Ascending aorta (tissue), 2 donors: ENCODE data around the gene PITPNM3. TPM values are rescaled to one million over a fixed set of nuclear protein-coding genes. Genes with fewer than 3 reads are reported as not detected.
A peak's percentile ranks its signal among the peaks of the same experiment; 100 is the strongest.

Experiments
- DNase-seq, 2 donors: peaks; one replicate each; pipeline ENCODE4 v3.0.0-alpha.2; 2019; ENCODE audit warnings: low spot score in 2 of 2
- H3K27ac ChIP-seq, 2 donors: fragments of 200-600 bp; sonication (generic); one replicate each; pipeline ENCODE4 v1.5.1; 2016 to 2017; ENCODE audit warnings: mild to moderate bottlenecking in 1 of 2
- H3K27me3 ChIP-seq: fragments of 200-600 bp; sonication (generic); one replicate; pipeline ENCODE4 v1.5.1; 2017
- H3K36me3 ChIP-seq, 2 donors: fragments of 200-600 bp; sonication (generic); one replicate each; pipeline ENCODE4 v1.5.1; 2016
- H3K4me1 ChIP-seq, 2 donors: fragments of 200-600 bp; sonication (generic); one replicate each; pipeline ENCODE4 v1.5.1; 2016 to 2017; ENCODE audit warnings: mild to moderate bottlenecking in 1 of 2
- H3K4me3 ChIP-seq, 2 donors: fragments of 200-600 bp; sonication (generic); one replicate each; pipeline ENCODE4 v1.5.1; 2016 to 2017; ENCODE audit warnings: mild to moderate bottlenecking in 1 of 2
- H3K9me3 ChIP-seq, 2 donors: fragments of 200-600 bp; sonication (generic); one replicate each; pipeline ENCODE4 v1.5.1; 2016
- intact Hi-C: fragments of 100-400 bp; cut with DNase I; formaldehyde crosslinking; loops from one replicate; pipeline ENCODE4 v1.15.1; 2023
- total RNA-seq: library from RNA; depleted of rRNA; stranded (reverse); fragments of >200 nt; gene quantifications from one replicate; pipeline ENCODE4 v1.1.0, GENCODE V29; 2016
- TF ChIP-seq, protein P1 (sequence below), 3 experiments: fragments of 200-600 bp in 2 of 3; fragments of 450-650 bp in 1 of 3; sonication (generic) in 2 of 3; IDR thresholded peaks; one replicate each; pipeline ENCODE4 v1.5.1; 2016 to 2019; ENCODE audit warnings: antibody characterized with exemption in 3 of 3, mild to moderate bottlenecking in 1 of 3, moderate library complexity in 1 of 3

The PITPNM3 gene
- 10.4 TPM for total RNA-seq

DNA sequence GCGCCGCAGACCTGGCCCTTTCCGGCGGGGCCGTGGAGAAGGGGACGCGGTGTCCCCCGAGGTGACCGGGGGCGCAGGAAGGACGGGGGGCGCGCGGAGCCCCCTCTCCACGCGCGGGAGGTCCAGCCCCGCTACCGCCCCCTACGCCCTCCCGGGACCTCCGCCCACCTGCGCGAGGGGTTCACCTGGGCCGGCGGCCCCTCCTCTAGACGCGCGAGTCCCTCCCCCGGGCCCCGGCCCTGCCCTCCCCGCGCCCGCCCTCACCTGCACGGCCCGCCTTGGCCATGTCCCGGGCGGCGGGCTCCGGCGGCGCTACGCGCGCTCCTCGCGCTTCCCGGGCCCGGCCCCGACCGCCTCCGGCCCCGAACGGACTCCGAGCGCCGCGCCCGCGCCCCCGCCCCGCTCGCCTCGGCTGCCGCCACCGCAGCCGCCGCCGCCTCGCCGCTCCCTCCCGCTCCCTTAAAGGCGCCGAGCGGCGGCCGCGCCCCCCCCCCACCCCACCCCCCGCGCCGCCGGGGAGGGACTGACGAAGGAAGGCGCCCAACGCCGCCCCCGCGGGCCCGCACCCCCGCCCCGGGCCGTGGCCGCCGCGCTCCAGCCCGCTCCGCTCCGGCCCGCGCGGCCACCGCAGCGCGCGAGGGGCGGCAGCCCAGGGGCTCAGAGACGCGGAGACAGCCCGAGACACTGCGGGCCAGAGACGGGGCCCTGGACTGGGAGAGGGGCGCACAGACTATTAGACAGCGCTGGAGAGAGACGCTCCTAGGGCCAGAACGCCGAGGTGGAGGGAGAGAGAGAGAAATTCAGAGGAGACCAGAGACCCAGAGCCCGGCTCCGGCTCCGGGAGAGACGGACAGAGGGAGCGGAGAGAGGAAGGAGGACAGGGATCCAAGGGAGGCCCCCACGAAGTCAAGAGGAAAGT is at the start of gene PITPNM3:
Gene PITPNM3, minus strand, starts transcription at position 435 of the 919 bp plus-strand sequence. Its CDS starts 149 bp downstream, at position 286.
- Histone ChIP-seq H3K4me1 (peaks cover 0 to 13% of the 10 kb centered on the region in 2 donors), H3K27me3 (no peaks in the 10 kb centered on the region), H3K4me3 (peak within 1 kb of the TSS; percentile 63 to 83), H3K9me3 (no peaks in the 10 kb centered on the region), H3K36me3 (no peaks in the 10 kb centered on the region), H3K27ac (no peak within 1 kb of the TSS)
- intact Hi-C loops: no loop called here
- TF ChIP-seq, protein P1, sequence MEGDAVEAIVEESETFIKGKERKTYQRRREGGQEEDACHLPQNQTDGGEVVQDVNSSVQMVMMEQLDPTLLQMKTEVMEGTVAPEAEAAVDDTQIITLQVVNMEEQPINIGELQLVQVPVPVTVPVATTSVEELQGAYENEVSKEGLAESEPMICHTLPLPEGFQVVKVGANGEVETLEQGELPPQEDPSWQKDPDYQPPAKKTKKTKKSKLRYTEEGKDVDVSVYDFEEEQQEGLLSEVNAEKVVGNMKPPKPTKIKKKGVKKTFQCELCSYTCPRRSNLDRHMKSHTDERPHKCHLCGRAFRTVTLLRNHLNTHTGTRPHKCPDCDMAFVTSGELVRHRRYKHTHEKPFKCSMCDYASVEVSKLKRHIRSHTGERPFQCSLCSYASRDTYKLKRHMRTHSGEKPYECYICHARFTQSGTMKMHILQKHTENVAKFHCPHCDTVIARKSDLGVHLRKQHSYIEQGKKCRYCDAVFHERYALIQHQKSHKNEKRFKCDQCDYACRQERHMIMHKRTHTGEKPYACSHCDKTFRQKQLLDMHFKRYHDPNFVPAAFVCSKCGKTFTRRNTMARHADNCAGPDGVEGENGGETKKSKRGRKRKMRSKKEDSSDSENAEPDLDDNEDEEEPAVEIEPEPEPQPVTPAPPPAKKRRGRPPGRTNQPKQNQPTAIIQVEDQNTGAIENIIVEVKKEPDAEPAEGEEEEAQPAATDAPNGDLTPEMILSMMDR (IDR thresholded peaks at IDR 0.05): no peak
- no peak for DNase-seq

DNA sequence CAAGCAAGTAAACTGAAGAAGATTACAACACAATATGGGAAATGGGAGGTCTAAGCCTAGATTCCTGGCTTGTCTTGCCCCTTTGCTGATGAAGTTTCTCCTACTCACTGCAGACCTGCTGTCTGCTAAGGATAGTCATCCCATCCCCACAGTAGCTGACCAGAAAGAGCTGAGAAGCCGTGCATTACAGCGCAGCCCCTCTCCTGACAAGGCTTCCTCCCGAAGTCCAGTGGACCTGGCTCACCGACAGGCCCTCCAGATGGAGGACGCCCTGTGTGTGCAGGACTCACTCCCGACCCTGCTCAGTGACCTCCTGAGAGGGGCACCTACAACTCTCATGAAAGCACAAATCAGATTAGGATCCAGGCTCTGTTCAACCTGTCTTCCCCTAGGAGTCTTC is 48.8 kb upstream of the PITPNM3 start:
- Histone ChIP-seq H3K36me3 (peaks cover 40 to 59% of the 10 kb centered on the region in 2 donors), H3K27ac (no peak overlapping the region), H3K27me3 (no peaks in the 10 kb centered on the region), H3K9me3 (no peaks in the 10 kb centered on the region), H3K4me3 (no peak overlapping the region), H3K4me1 (no peaks in the 10 kb centered on the region)
- TF ChIP-seq, protein P1 (IDR thresholded peaks at IDR 0.05): no peak
- DNase-seq: no peak
- intact Hi-C loops: no loop called here

DNA sequence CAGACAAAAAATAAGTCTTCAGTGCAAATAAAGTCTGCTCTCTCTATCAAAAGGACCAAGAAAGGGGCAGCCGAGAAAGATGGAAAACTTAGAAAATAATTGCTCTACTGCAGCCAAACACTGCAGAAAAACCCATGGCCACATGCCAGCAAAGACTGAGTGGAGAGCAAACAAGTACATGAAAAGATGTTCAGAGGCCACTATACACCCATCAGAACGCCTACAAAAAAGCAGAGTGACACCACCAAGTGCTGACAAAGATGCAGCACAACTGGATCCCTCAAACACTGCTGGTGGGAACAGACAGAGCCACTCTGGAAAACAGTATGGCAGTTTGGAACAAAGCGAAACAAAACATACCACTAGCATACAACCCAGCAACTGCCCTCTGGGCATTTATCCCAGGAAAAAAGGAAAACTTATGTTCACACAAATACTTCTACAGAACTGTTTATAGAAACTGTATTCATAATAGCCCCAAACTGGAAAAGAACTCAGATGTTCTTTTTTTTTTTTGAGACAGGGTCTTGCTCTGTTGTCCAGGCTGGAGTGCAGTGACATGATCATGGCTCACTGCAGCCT is 47.5 kb upstream of the PITPNM3 start:
- Histone ChIP-seq H3K27me3 (no peaks in the 10 kb centered on the region), H3K4me1 (peaks cover 0 to 4% of the 10 kb centered on the region in 2 donors), H3K27ac (no peak overlapping the region), H3K36me3 (peaks cover 27 to 54% of the 10 kb centered on the region in 2 donors), H3K4me3 (no peak overlapping the region), H3K9me3 (no peaks in the 10 kb centered on the region)
- intact Hi-C loops: no loop called here
- DNase-seq: no peak
- TF ChIP-seq, protein P1 (IDR thresholded peaks at IDR 0.05): no peak

DNA sequence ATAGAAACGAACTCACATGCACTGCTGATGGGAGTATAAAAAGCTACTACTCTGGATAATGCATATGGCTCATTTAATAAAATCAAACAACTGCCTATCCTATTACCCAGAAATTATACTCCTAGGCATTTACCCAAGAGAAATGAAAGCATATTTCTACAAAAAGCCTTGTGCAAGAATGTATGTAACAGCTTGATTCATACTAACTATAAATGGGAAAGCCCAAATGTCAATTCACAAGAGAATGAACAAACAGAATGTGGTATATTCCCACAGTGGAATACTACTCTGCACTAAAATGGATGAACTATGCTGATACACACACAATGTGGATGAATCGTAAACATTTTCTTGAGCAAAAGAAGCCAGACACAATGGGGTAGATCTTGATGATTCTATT is 45.8 kb upstream of the PITPNM3 start:
- peaks cover 12 to 37% of the 10 kb centered on the region in 2 donors for H3K36me3 ChIP-seq
- H3K27me3 ChIP-seq: no peaks in the 10 kb centered on the region
- no peak overlapping the region for H3K4me3 ChIP-seq
- intact Hi-C loops: no loop called here
- TF ChIP-seq, protein P1 (IDR thresholded peaks at IDR 0.05): no peak
- no peaks in the 10 kb centered on the region for H3K9me3 ChIP-seq
- H3K27ac ChIP-seq: no peak overlapping the region
- DNase-seq: no peak
- H3K4me1 ChIP-seq: peaks cover 0 to 4% of the 10 kb centered on the region in 2 donors

DNA sequence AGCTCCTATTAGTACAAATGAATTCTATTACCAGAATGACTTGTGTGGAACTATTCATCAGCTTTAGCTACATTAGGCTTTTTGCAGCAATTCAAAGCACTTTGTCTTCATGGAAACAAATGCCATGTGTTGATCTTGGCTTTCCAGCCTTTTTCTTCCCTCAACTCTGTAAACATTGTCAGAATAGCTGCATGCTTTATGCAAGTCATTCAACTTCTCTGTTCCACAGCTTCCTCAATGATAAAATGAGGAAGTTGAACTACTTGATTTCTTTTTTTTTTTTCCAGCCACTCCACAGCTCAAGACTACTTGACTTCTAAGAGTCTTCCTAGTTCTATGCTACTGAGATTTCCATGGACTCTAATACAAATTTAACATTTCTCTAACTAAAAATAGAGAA is 43.0 kb upstream of the PITPNM3 start:
- no peak for DNase-seq
- H3K27me3 ChIP-seq: no peaks in the 10 kb centered on the region
- H3K36me3 ChIP-seq: peaks cover 28 to 37% of the 10 kb centered on the region in 2 donors
- TF ChIP-seq, protein P1 (IDR thresholded peaks at IDR 0.05): no peak
- no peaks in the 10 kb centered on the region for H3K9me3 ChIP-seq
- no peak overlapping the region for H3K27ac ChIP-seq
- no peak overlapping the region for H3K4me3 ChIP-seq
- H3K4me1 ChIP-seq: peaks cover 0 to 4% of the 10 kb centered on the region in 2 donors
- intact Hi-C loops: no loop called here
